Measurements from ENCODE around the gene SCNN1G. TPM values are rescaled to one million over a fixed set of nuclear protein-coding genes. Genes with fewer than 3 reads are reported as not detected.
"Not testable (repeated sequence)": the region's sequence is repeated elsewhere in the genome, so short reads cannot be mapped to it uniquely, and the experiment has no call there.

The SCNN1G gene
- total and polyA plus RNA-seq, 4 donors = not detected

DNA sequence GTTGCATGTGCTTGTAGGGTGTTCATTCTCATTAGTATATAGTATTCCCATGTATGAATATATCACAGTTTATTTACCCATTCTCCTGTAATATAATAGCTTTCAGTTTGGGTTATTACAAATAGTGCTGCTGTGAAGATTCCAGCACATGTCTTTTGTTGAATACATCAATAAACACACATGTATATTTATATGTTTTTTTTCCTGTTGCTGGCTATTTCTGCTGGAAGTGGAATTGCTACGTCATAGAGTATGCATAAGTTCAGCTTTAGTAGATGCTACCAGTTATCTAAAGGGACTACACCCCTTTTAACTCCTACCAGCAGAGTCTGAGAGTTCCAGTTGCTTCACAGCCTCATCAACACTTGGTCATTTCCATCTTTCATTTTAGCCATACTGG lies 67.3 kb downstream of the SCNN1G start:
- no peak overlapping the region for H3K4me3 ChIP-seq (ENCODE audit: low read depth in 1 of 3, low read length in 3 of 3)
- WGBS = 76% methylated on average over 1 of the region's 1 CpG
- H3K4me1 ChIP-seq (ENCODE audit: control insufficient read depth in 4 of 4, insufficient read depth in 4 of 4, low read length in 3 of 4) = peaks cover 0 to 1% (median 0%) of the 10 kb centered on the region in 4 donors
- no peak for DNase-seq (ENCODE audit: low spot score)
- H3K27me3 ChIP-seq (ENCODE audit: control insufficient read depth in 4 of 4, insufficient read depth in 4 of 4, low read length in 3 of 4) = no peaks in the 10 kb centered on the region
- no peak overlapping the region for H3K27ac ChIP-seq (ENCODE audit: low read depth in 1 of 2, low read length in 2 of 2)
- no peaks in the 10 kb centered on the region for H3K36me3 ChIP-seq (ENCODE audit: control insufficient read depth in 4 of 4, insufficient read depth in 3 of 4, low read depth in 1 of 4, low read length in 3 of 4)
- TF ChIP-seq HNF4A (conservative IDR thresholded peaks at IDR 0.05) = no peak
- TF ChIP-seq YY1 (IDR thresholded peaks at IDR 0.05) = no peak
- TF ChIP-seq, protein P1, sequence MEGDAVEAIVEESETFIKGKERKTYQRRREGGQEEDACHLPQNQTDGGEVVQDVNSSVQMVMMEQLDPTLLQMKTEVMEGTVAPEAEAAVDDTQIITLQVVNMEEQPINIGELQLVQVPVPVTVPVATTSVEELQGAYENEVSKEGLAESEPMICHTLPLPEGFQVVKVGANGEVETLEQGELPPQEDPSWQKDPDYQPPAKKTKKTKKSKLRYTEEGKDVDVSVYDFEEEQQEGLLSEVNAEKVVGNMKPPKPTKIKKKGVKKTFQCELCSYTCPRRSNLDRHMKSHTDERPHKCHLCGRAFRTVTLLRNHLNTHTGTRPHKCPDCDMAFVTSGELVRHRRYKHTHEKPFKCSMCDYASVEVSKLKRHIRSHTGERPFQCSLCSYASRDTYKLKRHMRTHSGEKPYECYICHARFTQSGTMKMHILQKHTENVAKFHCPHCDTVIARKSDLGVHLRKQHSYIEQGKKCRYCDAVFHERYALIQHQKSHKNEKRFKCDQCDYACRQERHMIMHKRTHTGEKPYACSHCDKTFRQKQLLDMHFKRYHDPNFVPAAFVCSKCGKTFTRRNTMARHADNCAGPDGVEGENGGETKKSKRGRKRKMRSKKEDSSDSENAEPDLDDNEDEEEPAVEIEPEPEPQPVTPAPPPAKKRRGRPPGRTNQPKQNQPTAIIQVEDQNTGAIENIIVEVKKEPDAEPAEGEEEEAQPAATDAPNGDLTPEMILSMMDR (IDR thresholded peaks at IDR 0.05; ENCODE audit: low read depth, low read length, missing input control) = no peak
- TF ChIP-seq RXRA (IDR thresholded peaks at IDR 0.05) = no peak
- no peak for TF ChIP-seq EGR1 (IDR thresholded peaks at IDR 0.05; ENCODE audit: low read depth in 2 of 2)
- no peak for TF ChIP-seq NR2F2 (IDR thresholded peaks at IDR 0.05)
- no peak for TF ChIP-seq JUND (IDR thresholded peaks at IDR 0.05)
- TF ChIP-seq FOXA2 (IDR thresholded peaks at IDR 0.05) = no peak
- TF ChIP-seq, protein P2, sequence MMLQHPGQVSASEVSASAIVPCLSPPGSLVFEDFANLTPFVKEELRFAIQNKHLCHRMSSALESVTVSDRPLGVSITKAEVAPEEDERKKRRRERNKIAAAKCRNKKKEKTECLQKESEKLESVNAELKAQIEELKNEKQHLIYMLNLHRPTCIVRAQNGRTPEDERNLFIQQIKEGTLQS (IDR thresholded peaks at IDR 0.05) = no peak
- TF ChIP-seq HNF4G (IDR thresholded peaks at IDR 0.05) = no peak
- TF ChIP-seq SP1 (IDR thresholded peaks at IDR 0.05) = no peak
- TF ChIP-seq, protein P3, sequence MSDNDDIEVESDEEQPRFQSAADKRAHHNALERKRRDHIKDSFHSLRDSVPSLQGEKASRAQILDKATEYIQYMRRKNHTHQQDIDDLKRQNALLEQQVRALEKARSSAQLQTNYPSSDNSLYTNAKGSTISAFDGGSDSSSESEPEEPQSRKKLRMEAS (IDR thresholded peaks at IDR 0.05) = no peak
- no peak for TF ChIP-seq FOXA1 (IDR thresholded peaks at IDR 0.05)
- TF ChIP-seq, protein P4, sequence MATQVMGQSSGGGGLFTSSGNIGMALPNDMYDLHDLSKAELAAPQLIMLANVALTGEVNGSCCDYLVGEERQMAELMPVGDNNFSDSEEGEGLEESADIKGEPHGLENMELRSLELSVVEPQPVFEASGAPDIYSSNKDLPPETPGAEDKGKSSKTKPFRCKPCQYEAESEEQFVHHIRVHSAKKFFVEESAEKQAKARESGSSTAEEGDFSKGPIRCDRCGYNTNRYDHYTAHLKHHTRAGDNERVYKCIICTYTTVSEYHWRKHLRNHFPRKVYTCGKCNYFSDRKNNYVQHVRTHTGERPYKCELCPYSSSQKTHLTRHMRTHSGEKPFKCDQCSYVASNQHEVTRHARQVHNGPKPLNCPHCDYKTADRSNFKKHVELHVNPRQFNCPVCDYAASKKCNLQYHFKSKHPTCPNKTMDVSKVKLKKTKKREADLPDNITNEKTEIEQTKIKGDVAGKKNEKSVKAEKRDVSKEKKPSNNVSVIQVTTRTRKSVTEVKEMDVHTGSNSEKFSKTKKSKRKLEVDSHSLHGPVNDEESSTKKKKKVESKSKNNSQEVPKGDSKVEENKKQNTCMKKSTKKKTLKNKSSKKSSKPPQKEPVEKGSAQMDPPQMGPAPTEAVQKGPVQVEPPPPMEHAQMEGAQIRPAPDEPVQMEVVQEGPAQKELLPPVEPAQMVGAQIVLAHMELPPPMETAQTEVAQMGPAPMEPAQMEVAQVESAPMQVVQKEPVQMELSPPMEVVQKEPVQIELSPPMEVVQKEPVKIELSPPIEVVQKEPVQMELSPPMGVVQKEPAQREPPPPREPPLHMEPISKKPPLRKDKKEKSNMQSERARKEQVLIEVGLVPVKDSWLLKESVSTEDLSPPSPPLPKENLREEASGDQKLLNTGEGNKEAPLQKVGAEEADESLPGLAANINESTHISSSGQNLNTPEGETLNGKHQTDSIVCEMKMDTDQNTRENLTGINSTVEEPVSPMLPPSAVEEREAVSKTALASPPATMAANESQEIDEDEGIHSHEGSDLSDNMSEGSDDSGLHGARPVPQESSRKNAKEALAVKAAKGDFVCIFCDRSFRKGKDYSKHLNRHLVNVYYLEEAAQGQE (IDR thresholded peaks at IDR 0.05) = no peak
- TF ChIP-seq RAD21 (IDR thresholded peaks at IDR 0.05) = no peak
- H3K9me3 ChIP-seq (ENCODE audit: control insufficient read depth in 4 of 4, low read length in 3 of 4) = peaks cover 0 to under 1% (median 0%) of the 10 kb centered on the region in 4 donors
- H3K9ac ChIP-seq (ENCODE audit: low read depth in 1 of 2, low read length in 2 of 2) = no peak overlapping the region

DNA sequence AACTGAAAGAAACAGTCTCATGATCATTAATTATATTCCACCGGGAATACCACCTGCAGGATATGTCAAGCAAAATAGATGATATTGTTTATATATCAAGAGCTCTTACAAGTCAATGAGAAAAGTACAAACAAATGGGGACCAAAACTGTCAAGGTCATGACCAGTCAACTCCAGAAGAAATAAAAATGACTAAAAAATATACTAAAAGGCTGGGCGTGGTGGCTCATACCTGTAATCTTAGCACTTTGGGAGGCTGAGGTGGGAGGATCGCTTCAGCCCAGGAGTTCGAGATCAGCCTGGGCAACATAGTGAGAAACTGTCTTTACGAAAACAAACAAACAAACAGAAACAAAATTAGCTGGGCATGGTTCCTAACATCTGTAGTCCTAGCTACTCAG lies 69.8 kb downstream of the SCNN1G start:
- no peak overlapping the region for H3K27ac ChIP-seq (ENCODE audit: low read depth in 1 of 2, low read length in 2 of 2)
- H3K9ac ChIP-seq (ENCODE audit: low read depth in 1 of 2, low read length in 2 of 2) = no peak overlapping the region
- H3K4me1 ChIP-seq (ENCODE audit: control insufficient read depth in 4 of 4, insufficient read depth in 4 of 4, low read length in 3 of 4) = no peaks in the 10 kb centered on the region
- no peaks in the 10 kb centered on the region for H3K27me3 ChIP-seq (ENCODE audit: control insufficient read depth in 4 of 4, insufficient read depth in 4 of 4, low read length in 3 of 4)
- H3K4me3 ChIP-seq (ENCODE audit: low read depth in 1 of 3, low read length in 3 of 3) = no peak overlapping the region
- no peaks in the 10 kb centered on the region for H3K36me3 ChIP-seq (ENCODE audit: control insufficient read depth in 4 of 4, insufficient read depth in 3 of 4, low read depth in 1 of 4, low read length in 3 of 4)
- DNase-seq (ENCODE audit: low spot score) = no peak
- WGBS = 89% methylated on average over 5 of the region's 5 CpGs
- H3K9me3 ChIP-seq (ENCODE audit: control insufficient read depth in 4 of 4, low read length in 3 of 4) = no peaks in the 10 kb centered on the region
- no peak for TF ChIP-seq RXRA (IDR thresholded peaks at IDR 0.05)
- TF ChIP-seq TAF1 (conservative IDR thresholded peaks at IDR 0.05) = no peak

DNA sequence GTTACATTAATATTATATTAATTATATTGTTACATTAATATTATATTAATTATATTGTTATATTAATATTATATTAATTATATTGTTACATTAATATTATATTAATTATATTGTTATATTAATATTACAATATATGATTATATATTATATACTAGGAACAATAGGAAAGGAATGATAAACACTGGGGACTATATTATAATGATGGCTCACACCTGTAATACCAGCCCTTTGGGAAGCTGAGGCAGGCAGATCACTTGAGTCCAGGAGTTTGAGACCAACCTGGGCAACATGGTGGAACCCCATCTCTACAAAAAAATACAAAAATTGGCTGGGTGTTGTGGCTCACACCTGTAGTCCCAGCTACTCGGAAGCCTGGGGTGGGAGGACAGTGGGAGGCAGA lies 71.1 kb downstream of the SCNN1G start:
- not testable (repeated sequence) for H3K27ac ChIP-seq (ENCODE audit: low read depth in 1 of 2, low read length in 2 of 2); H3K36me3 ChIP-seq (ENCODE audit: control insufficient read depth in 4 of 4, insufficient read depth in 3 of 4, low read depth in 1 of 4, low read length in 3 of 4); H3K4me3 ChIP-seq (ENCODE audit: low read depth in 1 of 3, low read length in 3 of 3); H3K27me3 ChIP-seq (ENCODE audit: control insufficient read depth in 4 of 4, insufficient read depth in 4 of 4, low read length in 3 of 4); H3K9ac ChIP-seq (ENCODE audit: low read depth in 1 of 2, low read length in 2 of 2); H3K9me3 ChIP-seq (ENCODE audit: control insufficient read depth in 4 of 4, low read length in 3 of 4); DNase-seq (ENCODE audit: low spot score); H3K4me1 ChIP-seq (ENCODE audit: control insufficient read depth in 4 of 4, insufficient read depth in 4 of 4, low read length in 3 of 4)
- WGBS = 85% methylated on average over 1 of the region's 1 CpG
